HEK293 (cell line): ENCODE data around the gene TMEM19.

Experiments used
- OVOL3 ChIP-seq: fragments of 450-650 bp; formaldehyde crosslinking; IDR thresholded peaks from 2 replicates; pipeline ENCODE4 v1.5.1; 2016; ENCODE audit warnings: missing biosample characterization, missing genetic modification characterization
- SP3 ChIP-seq: fragments of 450-650 bp; formaldehyde crosslinking; IDR thresholded peaks from 2 replicates; pipeline ENCODE4 v1.5.1; 2016; ENCODE audit warnings: missing biosample characterization, missing genetic modification characterization
- ZBTB8A ChIP-seq: fragments of 450-650 bp; formaldehyde crosslinking; IDR thresholded peaks from 2 replicates; pipeline ENCODE4 v1.5.1; 2016; ENCODE audit warnings: missing biosample characterization, missing genetic modification characterization
- ZNF423 ChIP-seq: fragments of 450-650 bp; formaldehyde crosslinking; IDR thresholded peaks from 2 replicates; pipeline ENCODE4 v1.5.1; 2016; ENCODE audit warnings: missing biosample characterization, missing genetic modification characterization
- ZNF624 ChIP-seq: fragments of 450-650 bp; formaldehyde crosslinking; IDR thresholded peaks from 2 replicates; pipeline ENCODE4 v1.5.1; 2017; ENCODE audit warnings: missing biosample characterization, missing genetic modification characterization
- ZNF792 ChIP-seq: fragments of 450-650 bp; formaldehyde crosslinking; IDR thresholded peaks from 2 replicates; pipeline ENCODE4 v1.5.1; 2016; ENCODE audit warnings: missing biosample characterization, missing genetic modification characterization
- TF ChIP-seq, protein P1 (sequence below): fragments of 450-650 bp; formaldehyde crosslinking; IDR thresholded peaks from 2 replicates; pipeline ENCODE4 v1.5.1; 2016; ENCODE audit warnings: missing biosample characterization, missing genetic modification characterization

DNA sequence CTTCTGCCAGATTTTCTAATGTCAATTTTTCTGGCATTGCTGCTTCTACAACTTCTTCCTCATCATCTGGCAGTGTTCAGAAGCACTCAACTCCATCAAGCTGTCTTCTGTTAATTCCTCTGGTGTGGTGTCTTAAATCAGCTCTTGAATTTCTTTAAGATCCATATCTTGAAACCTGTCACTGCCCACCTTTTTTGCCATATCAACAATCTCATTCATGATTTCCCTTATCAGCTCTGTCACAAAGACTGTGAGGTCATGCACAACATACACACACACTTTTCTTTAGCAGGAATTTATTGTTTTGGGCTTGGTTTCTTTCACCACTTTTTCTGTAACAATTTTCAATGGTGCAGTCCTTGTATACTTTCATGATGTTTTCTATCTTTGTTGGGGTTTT, 14.6 kb upstream of the TMEM19 start:
- TF ChIP-seq, protein P1, sequence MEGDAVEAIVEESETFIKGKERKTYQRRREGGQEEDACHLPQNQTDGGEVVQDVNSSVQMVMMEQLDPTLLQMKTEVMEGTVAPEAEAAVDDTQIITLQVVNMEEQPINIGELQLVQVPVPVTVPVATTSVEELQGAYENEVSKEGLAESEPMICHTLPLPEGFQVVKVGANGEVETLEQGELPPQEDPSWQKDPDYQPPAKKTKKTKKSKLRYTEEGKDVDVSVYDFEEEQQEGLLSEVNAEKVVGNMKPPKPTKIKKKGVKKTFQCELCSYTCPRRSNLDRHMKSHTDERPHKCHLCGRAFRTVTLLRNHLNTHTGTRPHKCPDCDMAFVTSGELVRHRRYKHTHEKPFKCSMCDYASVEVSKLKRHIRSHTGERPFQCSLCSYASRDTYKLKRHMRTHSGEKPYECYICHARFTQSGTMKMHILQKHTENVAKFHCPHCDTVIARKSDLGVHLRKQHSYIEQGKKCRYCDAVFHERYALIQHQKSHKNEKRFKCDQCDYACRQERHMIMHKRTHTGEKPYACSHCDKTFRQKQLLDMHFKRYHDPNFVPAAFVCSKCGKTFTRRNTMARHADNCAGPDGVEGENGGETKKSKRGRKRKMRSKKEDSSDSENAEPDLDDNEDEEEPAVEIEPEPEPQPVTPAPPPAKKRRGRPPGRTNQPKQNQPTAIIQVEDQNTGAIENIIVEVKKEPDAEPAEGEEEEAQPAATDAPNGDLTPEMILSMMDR (tag by site-specific recombination), result no peak
- TF ChIP-seq ZNF423 (tag by site-specific recombination) (no peak), ZBTB8A (no peak), ZNF624 (no peak), ZNF792 (tag by site-specific recombination) (no peak), SP3 (no peak), OVOL3 (tag by site-specific recombination) (no peak)
